Hepatocyte (in vitro differentiated cells): ENCODE data around the gene ABR. TPM values are rescaled to one million over a fixed set of nuclear protein-coding genes. Genes with fewer than 3 reads are reported as not detected.

Source experiments
- DNase-seq: peaks from one replicate; pipeline ENCODE4 v3.0.0-alpha.2; 2016; ENCODE audit warnings: low spot score
- H2AFZ ChIP-seq: fragments of 200-600 bp; sonication (generic); 2 replicates; pipeline ENCODE4 v1.6.0; 2016; ENCODE audit warnings: antibody characterized with exemption, mild to moderate bottlenecking
- H3K27ac ChIP-seq: fragments of 200-600 bp; sonication (generic); 2 replicates; pipeline ENCODE4 v1.5.1; 2016; ENCODE audit warnings: mild to moderate bottlenecking
- H3K27me3 ChIP-seq: fragments of 200-600 bp; sonication (generic); 2 replicates; pipeline ENCODE4 v1.6.1; 2016
- H3K36me3 ChIP-seq: fragments of 200-600 bp; sonication (generic); replicated peaks from 2 replicates; pipeline ENCODE4 v1.5.1; 2016; ENCODE audit warnings: low read depth; ENCODE audit not compliant: insufficient read depth
- H3K4me1 ChIP-seq: fragments of 200-600 bp; sonication (generic); 2 replicates; pipeline ENCODE4 v1.5.1; 2016; ENCODE audit warnings: mild to moderate bottlenecking, moderate library complexity; ENCODE audit not compliant: insufficient read depth
- H3K4me2 ChIP-seq: fragments of 200-600 bp; sonication (generic); 2 replicates; pipeline ENCODE4 v1.6.0; 2016
- H3K4me3 ChIP-seq: fragments of 200-600 bp; sonication (generic); 2 replicates; pipeline ENCODE4 v1.5.1; 2016; ENCODE audit warnings: mild to moderate bottlenecking
- H3K79me2 ChIP-seq: fragments of 200-600 bp; sonication (generic); 2 replicates; pipeline ENCODE4 v1.6.0; 2017; ENCODE audit warnings: mild to moderate bottlenecking
- H3K9me2 ChIP-seq: fragments of 200-600 bp; sonication (generic); replicated peaks from 2 replicates; pipeline ENCODE4 v1.6.0; 2017; ENCODE audit warnings: mild to moderate bottlenecking; ENCODE audit not compliant: insufficient read depth
- H3K9me3 ChIP-seq: fragments of 200-600 bp; sonication (generic); 2 replicates; pipeline ENCODE4 v1.5.1; 2016; ENCODE audit warnings: low read depth, mild to moderate bottlenecking
- H4K20me1 ChIP-seq: fragments of 200-600 bp; sonication (generic); 2 replicates; pipeline ENCODE4 v1.6.0; 2016; ENCODE audit warnings: mild to moderate bottlenecking; ENCODE audit not compliant: insufficient read depth, poor library complexity, severe bottlenecking
- EZH2 ChIP-seq: fragments of 200-600 bp; sonication (generic); IDR thresholded peaks from 2 replicates; pipeline ENCODE4 v1.6.1; 2016; ENCODE audit warnings: antibody characterized with exemption, mild to moderate bottlenecking, borderline replicate concordance
- EZH2phosphoT487 ChIP-seq: fragments of 200-600 bp; sonication (generic); IDR thresholded peaks from one replicate; pipeline ENCODE4 v1.6.1; 2018; ENCODE audit warnings: antibody characterized with exemption, mild to moderate bottlenecking, low read depth, moderate library complexity; ENCODE audit not compliant: unreplicated experiment, severe bottlenecking
- WGBS: methylation state at CpG from one replicate; pipeline ENCODE4 v1.1.6; 2016; ENCODE audit warnings: low lambda C conversion rate; ENCODE audit errors: missing lambda C conversion rate; 5-methylcytosine and 5-hydroxymethylcytosine counted together
- polyA plus RNA-seq: library from polyadenylated mRNA; unstranded; fragments of >200 nt; fragmentation: Nextera tagmentation; extraction: Ambion mirVana; gene quantifications from 2 replicates; pipeline ENCODE4 v1.2.1, GENCODE V29; 2016
- total RNA-seq: library from RNA; depleted of rRNA; stranded (reverse); fragments of >200 nt; gene quantifications from 2 replicates; pipeline ENCODE4 v1.2.3, GENCODE V29; 2014
- TF ChIP-seq, protein P1 (sequence below): fragments of 200-600 bp; sonication (generic); IDR thresholded peaks from 2 replicates; pipeline ENCODE4 v1.5.1; 2016; ENCODE audit warnings: antibody characterized with exemption, mild to moderate bottlenecking; ENCODE audit not compliant: poor library complexity

Gene ABR
- total and polyA plus RNA-seq, 2 experiments from 2014 or later: 26.8 to 51.5 TPM

DNA sequence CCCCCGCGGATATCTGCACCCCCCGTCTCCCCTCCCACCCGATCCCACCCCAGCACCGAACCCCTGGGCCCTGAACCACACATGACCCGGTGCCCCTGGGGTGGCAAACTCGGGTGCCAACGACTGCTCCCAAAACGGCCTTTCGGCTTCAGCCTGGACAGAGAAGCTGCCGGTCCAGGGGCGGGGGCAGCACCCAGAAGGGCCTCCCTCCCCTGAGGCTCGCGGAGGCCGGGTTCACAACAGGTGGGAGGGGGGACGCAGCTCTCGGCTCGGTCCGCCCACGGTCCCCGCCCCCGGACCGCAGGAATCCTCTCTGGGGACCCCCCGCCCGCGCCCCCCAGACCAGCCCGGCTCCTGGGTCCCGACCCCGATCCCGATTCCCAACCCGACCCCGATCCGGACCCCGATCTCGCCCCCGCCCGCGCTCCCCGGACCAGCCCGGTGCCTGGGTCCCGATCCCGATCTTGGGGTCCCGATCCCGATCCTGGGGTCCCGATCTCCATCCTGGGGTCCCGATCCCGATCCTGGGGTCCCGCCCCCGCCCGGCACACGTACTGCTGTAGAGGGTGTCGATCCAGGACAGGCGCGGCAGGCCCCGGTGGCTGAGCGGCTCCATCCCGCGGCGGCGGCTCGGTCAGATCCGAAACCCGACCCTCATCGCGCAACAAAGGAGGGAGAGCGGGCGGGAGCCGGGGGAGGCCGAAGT is 516 bp downstream of the ABR start:
- H3K27ac ChIP-seq: no peak overlapping the region
- no peaks in the 10 kb centered on the region for H3K9me2 ChIP-seq
- peak overlapping the region; percentile 78 for H2AFZ ChIP-seq
- H3K36me3 ChIP-seq: no peaks in the 10 kb centered on the region
- peak overlapping the region; percentile 85 for H3K4me3 ChIP-seq
- peak overlapping the region; percentile 99 for H3K4me2 ChIP-seq
- H3K79me2 ChIP-seq: peaks cover 5% of the 10 kb centered on the region
- H3K4me1 ChIP-seq: peaks cover 9% of the 10 kb centered on the region
- peaks cover 8% of the 10 kb centered on the region for H3K27me3 ChIP-seq
- H4K20me1 ChIP-seq: no peaks in the 10 kb centered on the region
- 0% methylated on average over 5 of the region's 69 CpGs for WGBS
- no peak for TF ChIP-seq EZH2
- TF ChIP-seq, protein P1, sequence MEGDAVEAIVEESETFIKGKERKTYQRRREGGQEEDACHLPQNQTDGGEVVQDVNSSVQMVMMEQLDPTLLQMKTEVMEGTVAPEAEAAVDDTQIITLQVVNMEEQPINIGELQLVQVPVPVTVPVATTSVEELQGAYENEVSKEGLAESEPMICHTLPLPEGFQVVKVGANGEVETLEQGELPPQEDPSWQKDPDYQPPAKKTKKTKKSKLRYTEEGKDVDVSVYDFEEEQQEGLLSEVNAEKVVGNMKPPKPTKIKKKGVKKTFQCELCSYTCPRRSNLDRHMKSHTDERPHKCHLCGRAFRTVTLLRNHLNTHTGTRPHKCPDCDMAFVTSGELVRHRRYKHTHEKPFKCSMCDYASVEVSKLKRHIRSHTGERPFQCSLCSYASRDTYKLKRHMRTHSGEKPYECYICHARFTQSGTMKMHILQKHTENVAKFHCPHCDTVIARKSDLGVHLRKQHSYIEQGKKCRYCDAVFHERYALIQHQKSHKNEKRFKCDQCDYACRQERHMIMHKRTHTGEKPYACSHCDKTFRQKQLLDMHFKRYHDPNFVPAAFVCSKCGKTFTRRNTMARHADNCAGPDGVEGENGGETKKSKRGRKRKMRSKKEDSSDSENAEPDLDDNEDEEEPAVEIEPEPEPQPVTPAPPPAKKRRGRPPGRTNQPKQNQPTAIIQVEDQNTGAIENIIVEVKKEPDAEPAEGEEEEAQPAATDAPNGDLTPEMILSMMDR: no peak
- no peak for TF ChIP-seq EZH2phosphoT487
- H3K9me3 ChIP-seq: no peaks in the 10 kb centered on the region
- DNase-seq: peak; percentile 43

DNA sequence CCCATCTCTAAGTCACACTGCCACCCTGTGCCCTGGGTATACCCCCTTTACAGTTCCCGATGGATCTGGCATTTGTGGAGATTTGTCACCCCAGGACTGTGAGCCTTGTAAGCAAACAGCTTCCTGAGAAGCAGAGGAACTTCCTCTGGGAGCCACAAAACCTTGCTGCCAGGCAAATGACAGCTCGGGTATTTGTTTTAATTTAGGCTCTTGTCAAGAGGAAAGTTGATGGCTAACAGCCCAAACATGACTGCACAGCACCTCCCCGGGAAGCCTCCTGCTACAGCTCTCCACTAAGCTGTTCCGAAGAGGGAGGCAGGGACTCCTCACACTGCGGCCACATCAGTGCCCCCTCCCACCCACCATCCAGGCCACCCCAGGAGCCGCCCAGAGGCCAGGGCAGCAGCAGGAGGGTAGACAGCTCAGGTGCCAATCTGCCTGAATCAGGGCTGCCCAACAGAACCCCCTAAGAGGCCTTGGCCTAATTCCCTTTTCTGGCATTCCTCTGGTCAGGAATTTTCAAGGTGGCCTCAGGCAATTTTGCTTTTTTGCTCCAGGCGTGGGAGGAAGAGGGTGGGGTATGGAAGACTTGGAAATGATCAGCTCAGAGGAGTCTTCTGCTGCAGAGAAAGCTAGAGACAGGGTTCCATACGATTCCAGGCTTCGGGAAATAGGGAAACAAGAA is 2.6 kb downstream of the ABR start:
- H3K79me2 ChIP-seq: peaks cover 5% of the 10 kb centered on the region
- no peaks in the 10 kb centered on the region for H3K9me2 ChIP-seq
- H3K4me3 ChIP-seq: no peak overlapping the region
- no peak for DNase-seq
- no peak overlapping the region for H3K4me2 ChIP-seq
- TF ChIP-seq EZH2 (no peak), EZH2phosphoT487 (no peak)
- TF ChIP-seq, protein P1: no peak
- peaks cover 9% of the 10 kb centered on the region for H3K4me1 ChIP-seq
- H3K27ac ChIP-seq: no peak overlapping the region
- no peaks in the 10 kb centered on the region for H4K20me1 ChIP-seq
- peaks cover 8% of the 10 kb centered on the region for H3K27me3 ChIP-seq
- H3K9me3 ChIP-seq: no peaks in the 10 kb centered on the region
- no peak overlapping the region for H2AFZ ChIP-seq
- WGBS: 51% methylated on average over 9 of the region's 9 CpGs
- H3K36me3 ChIP-seq: no peaks in the 10 kb centered on the region

DNA sequence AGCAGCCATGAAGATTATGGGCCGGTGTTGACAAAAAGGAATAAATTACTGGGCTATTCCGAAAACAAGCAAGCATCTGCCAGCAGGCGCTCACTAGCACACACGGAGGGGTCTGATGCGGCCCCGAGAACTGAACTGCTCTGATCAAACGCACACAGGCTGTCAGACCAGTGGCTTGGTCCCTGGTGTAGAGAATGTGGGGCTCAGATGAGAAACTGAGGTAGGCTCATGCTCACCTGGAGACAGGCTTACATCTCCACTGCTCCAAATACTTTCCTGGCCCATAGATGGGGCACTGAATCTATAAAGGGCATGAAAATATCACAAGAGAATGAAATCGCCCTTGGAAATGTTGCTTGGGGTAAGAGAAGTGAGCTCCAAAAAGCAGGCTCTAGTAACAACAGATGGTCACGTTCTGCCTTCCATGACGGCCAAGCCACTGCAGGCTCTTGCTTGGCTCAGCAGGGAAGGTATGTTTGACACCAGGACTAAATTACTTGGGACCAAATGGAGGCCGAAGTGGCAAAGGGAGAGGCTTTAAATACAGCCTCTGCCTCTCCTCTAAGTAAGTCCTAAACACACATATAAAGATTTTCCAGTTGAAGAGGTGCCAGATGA is 5.4 kb downstream of the ABR start:
- no peaks in the 10 kb centered on the region for H3K9me2 ChIP-seq
- no peaks in the 10 kb centered on the region for H3K36me3 ChIP-seq
- H3K79me2 ChIP-seq: peaks cover 7% of the 10 kb centered on the region
- no peaks in the 10 kb centered on the region for H3K9me3 ChIP-seq
- H3K4me2 ChIP-seq: no peak overlapping the region
- 89% methylated on average over 11 of the region's 11 CpGs for whole genome bisulfite sequencing
- DNase-seq: no peak
- H2AFZ ChIP-seq: no peak overlapping the region
- H3K27ac ChIP-seq: no peak overlapping the region
- H4K20me1 ChIP-seq: no peaks in the 10 kb centered on the region
- TF ChIP-seq, protein P1: no peak
- TF ChIP-seq EZH2phosphoT487: no peak
- no peak for TF ChIP-seq EZH2
- H3K4me1 ChIP-seq: peaks cover 9% of the 10 kb centered on the region
- no peaks in the 10 kb centered on the region for H3K27me3 ChIP-seq
- no peak overlapping the region for H3K4me3 ChIP-seq
